Gastroesophageal sphincter (tissue), 4 donors: ENCODE results near the gene LYSMD2. TPM values are rescaled to one million over a fixed set of nuclear protein-coding genes. Genes with fewer than 3 reads are reported as not detected.

ENCODE experiments used
- ATAC-seq: fragments of 150-250 bp; one replicate; pipeline ENCODE4 v1.9.1; 2016; ENCODE audit warnings: mild to moderate bottlenecking, moderate library complexity
- H3K27ac ChIP-seq, 4 donors: fragments of 200-600 bp; sonication (generic) in 3 of 4; 1 replicate in 3 of 4; 2 replicates in 1 of 4; pipeline ENCODE4 v1.5.1; 2016 to 2019
- H3K27me3 ChIP-seq: fragments of 200-600 bp; sonication (generic); one replicate; pipeline ENCODE4 v1.5.1; 2019
- H3K36me3 ChIP-seq, 2 donors: fragments of 200-600 bp; sonication (generic); one replicate each; pipeline ENCODE4 v1.5.1; 2019; ENCODE audit warnings: control low read depth in 1 of 2
- H3K4me1 ChIP-seq, 3 donors: fragments of 200-600 bp; sonication (generic); 1 replicate in 2 of 3; 2 replicates in 1 of 3; pipeline ENCODE4 v1.5.1; 2016 to 2019; ENCODE audit warnings: control low read depth in 2 of 3
- H3K4me3 ChIP-seq, 2 donors: fragments of 200-600 bp; sonication (generic); one replicate each; pipeline ENCODE4 v1.5.1; 2019; ENCODE audit warnings: mild to moderate bottlenecking in 1 of 2, moderate library complexity in 1 of 2
- H3K9me3 ChIP-seq, 3 donors: fragments of 200-600 bp; sonication (generic); one replicate each; pipeline ENCODE4 v1.5.1; 2017 to 2019; ENCODE audit warnings: control low read depth in 2 of 3
- EP300 ChIP-seq: sonication (generic); formaldehyde crosslinking; IDR thresholded peaks from one replicate; pipeline ENCODE4 v1.6.1; 2017; ENCODE audit warnings: antibody characterized with exemption, mild to moderate bottlenecking
- POLR2A ChIP-seq, 2 donors: fragments of 450-650 bp; IDR thresholded peaks; one replicate each; pipeline ENCODE4 v1.6.1; 2017; ENCODE audit warnings: antibody characterized with exemption in 2 of 2, mild to moderate bottlenecking in 2 of 2, moderate library complexity in 1 of 2
- POLR2AphosphoS5 ChIP-seq: sonication (generic); formaldehyde crosslinking; IDR thresholded peaks from one replicate; pipeline ENCODE4 v1.6.1; 2017; ENCODE audit warnings: antibody characterized with exemption
- WGBS, 2 donors: methylation state at CpG; one replicate each; pipeline ENCODE4 v1.1.5; 2018; ENCODE audit warnings: low coverage in 1 of 2; 5-methylcytosine and 5-hydroxymethylcytosine counted together
- total RNA-seq, 4 donors: library from RNA; depleted of rRNA; stranded (reverse); fragments of >200 nt; gene quantifications; one replicate each; pipeline ENCODE4 v1.1.0, GENCODE V29; 2016
- TF ChIP-seq, protein P1 (sequence below), 4 experiments: fragments of 200-600 bp in 2 of 4; fragments of 450-650 bp in 2 of 4; sonication (generic) in 1 of 4; IDR thresholded peaks; one replicate each; pipeline ENCODE4 v1.5.1; 2017 to 2019; ENCODE audit warnings: antibody characterized with exemption in 4 of 4, mild to moderate bottlenecking in 2 of 4, moderate library complexity in 2 of 4

LYSMD2 gene
- total RNA-seq, 4 donors from 2014 or later, result 8.9 to 27.9 (median 14.0) TPM

DNA sequence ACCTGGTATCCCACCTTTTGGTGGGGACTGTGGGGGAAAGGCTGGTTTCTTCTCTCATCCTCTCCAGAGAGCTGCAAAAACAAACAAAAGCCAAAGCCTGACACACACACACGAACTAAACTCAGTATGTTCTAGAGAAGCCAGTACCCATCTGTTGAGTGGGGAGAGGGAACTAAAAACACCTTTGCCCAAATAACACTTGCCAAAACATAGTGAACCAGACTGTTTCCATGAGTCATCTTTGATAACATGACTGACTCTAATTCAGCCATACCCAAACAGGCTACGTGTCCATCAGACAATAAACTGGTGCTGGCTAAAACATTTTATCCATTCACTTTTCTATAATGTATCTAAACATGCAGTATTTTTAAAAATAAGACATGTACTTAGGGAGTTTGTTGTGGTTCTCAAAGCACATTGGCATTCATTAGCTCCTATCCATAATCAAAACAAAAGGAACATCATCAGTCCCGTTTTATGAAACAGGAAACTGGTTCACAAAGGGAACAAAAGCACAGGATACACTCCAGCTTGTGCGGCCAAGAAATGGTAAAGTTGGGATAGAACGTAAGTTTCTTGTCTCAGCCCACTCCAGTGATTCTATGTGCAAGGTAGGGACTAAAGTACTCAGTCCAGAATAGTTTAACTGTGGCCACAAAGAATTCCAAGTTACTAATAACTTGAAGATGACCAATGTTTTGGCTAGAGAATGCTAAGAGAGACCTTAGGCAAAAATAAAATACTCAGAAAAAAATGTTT, 16.1 kb downstream of the LYSMD2 start:
- peaks cover 0 to 31% (median 3%) of the 10 kb centered on the region in 3 donors for H3K4me1 ChIP-seq
- WGBS, 2 donors, result 65 to 67% methylated on average over 5 of the region's 5 CpGs
- no peak overlapping the region for H3K4me3 ChIP-seq
- no peak for ATAC-seq
- H3K27me3 ChIP-seq, result no peaks in the 10 kb centered on the region
- peaks cover 0 to 40% of the 10 kb centered on the region in 2 donors for H3K36me3 ChIP-seq
- TF ChIP-seq EP300 (no peak), POLR2AphosphoS5 (no peak), POLR2A (IDR thresholded peaks at IDR 0.05) (no peak)
- TF ChIP-seq, protein P1, sequence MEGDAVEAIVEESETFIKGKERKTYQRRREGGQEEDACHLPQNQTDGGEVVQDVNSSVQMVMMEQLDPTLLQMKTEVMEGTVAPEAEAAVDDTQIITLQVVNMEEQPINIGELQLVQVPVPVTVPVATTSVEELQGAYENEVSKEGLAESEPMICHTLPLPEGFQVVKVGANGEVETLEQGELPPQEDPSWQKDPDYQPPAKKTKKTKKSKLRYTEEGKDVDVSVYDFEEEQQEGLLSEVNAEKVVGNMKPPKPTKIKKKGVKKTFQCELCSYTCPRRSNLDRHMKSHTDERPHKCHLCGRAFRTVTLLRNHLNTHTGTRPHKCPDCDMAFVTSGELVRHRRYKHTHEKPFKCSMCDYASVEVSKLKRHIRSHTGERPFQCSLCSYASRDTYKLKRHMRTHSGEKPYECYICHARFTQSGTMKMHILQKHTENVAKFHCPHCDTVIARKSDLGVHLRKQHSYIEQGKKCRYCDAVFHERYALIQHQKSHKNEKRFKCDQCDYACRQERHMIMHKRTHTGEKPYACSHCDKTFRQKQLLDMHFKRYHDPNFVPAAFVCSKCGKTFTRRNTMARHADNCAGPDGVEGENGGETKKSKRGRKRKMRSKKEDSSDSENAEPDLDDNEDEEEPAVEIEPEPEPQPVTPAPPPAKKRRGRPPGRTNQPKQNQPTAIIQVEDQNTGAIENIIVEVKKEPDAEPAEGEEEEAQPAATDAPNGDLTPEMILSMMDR (IDR thresholded peaks at IDR 0.05), result no peak
- peak overlapping the region in 1 of 4 donors; percentile 14 for H3K27ac ChIP-seq
- H3K9me3 ChIP-seq, result no peaks in the 10 kb centered on the region

DNA sequence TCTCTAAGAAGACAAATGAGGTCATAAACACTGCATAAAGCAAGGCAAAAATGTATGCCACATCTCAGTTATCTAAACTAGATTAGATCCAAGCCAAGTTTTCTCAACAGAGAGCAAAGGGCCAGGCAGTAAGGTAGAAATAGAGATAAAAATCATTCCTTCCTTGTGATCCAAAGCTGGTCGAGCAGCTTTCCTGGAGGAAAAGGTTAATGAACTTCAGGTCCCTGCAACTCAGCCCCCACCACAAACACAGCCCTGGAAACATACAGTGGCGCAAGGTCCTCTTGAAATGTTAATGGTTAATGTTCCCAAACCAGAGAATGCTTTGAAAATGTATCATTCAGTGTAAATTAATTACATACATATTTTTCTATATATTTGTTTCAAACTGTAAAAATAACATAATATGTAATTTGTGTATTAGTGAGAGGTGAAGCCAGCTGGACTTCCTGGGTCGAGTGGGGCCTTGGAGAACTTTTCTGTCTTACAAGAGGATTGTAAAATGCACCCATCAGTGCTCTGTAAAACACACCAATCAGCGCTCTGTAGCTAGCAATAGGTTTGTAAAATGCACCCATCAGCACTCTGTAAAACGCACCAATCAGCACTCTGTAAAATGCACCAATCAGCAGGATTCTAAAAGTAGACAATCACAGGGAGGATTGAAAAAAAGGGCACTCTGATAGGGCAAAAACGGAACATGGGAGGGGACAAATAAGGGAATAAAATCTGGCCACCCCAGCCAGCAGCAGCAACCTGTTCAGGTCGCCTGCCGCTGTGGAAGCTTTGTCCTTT, 17.1 kb downstream of the LYSMD2 start:
- H3K4me3 ChIP-seq, result no peak overlapping the region
- no peak for ATAC-seq
- peak overlapping the region in 1 of 4 donors; percentile 14 for H3K27ac ChIP-seq
- no peaks in the 10 kb centered on the region for H3K9me3 ChIP-seq
- peaks cover 0 to 22% (median 0%) of the 10 kb centered on the region in 3 donors for H3K4me1 ChIP-seq
- TF ChIP-seq, protein P1 (IDR thresholded peaks at IDR 0.05), result no peak
- TF ChIP-seq POLR2A (IDR thresholded peaks at IDR 0.05), result no peak
- TF ChIP-seq POLR2AphosphoS5, result no peak
- TF ChIP-seq EP300, result no peak
- H3K36me3 ChIP-seq, result peaks cover 0 to 40% of the 10 kb centered on the region in 2 donors
- no peaks in the 10 kb centered on the region for H3K27me3 ChIP-seq
- 80 to 86% methylated on average over 7 to 8 of the region's 8 CpGs for WGBS, 2 donors

GRCh38 chr15:51718746-51719145, 18.7 kb downstream of the LYSMD2 start:
- TF ChIP-seq, protein P1 (IDR thresholded peaks at IDR 0.05), result no peak
- TF ChIP-seq POLR2AphosphoS5, result no peak
- no peak for TF ChIP-seq POLR2A (IDR thresholded peaks at IDR 0.05)
- no peak for TF ChIP-seq EP300
- WGBS, 2 donors, result 54% methylated on average over 3 of the region's 3 CpGs; no CpG with 5 or more reads in 1 of the 2 donors
- Histone ChIP-seq H3K9me3 (no peaks in the 10 kb centered on the region), H3K27me3 (no peaks in the 10 kb centered on the region), H3K27ac (no peak overlapping the region), H3K36me3 (peaks cover 0 to 32% of the 10 kb centered on the region in 2 donors), H3K4me3 (no peak overlapping the region), H3K4me1 (peaks cover 0 to 7% (median 0%) of the 10 kb centered on the region in 3 donors)
- no peak for ATAC-seq

DNA sequence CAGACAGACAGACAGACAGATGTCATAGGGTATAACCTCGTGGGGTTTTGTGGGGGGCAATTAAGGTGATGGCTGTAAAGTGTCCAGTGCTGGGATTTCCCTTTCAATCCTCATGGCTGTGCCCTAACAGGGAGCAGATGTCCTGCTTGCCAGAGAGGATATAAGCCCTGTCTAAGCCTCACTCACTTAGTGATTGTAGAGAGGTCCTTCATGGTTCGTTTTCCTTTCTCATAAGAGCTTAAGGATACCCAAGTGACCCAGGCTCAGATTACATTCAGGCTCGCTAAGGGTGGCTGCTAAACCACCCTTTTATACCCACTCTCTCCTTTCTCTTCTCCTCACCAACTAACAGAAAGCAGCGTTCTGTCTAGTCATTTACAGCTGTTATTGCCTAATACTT, 19.2 kb downstream of the LYSMD2 start:
- Histone ChIP-seq H3K27ac (no peak overlapping the region), H3K27me3 (no peaks in the 10 kb centered on the region), H3K36me3 (peaks cover 0 to 29% of the 10 kb centered on the region in 2 donors), H3K4me1 (peaks cover 0 to 7% (median 0%) of the 10 kb centered on the region in 3 donors), H3K9me3 (no peaks in the 10 kb centered on the region), H3K4me3 (no peak overlapping the region)
- TF ChIP-seq, protein P1 (IDR thresholded peaks at IDR 0.05), result no peak
- no peak for TF ChIP-seq EP300
- TF ChIP-seq POLR2AphosphoS5, result no peak
- no peak for TF ChIP-seq POLR2A (IDR thresholded peaks at IDR 0.05)
- ATAC-seq, result no peak
- WGBS, 2 donors, result 44 to 45% methylated on average over 2 to 4 of the region's 4 CpGs
